GM21576 (cell line): ENCODE measurements around the gene ENDOV.

Experiments used
- ATAC-seq: cut with Tn5 transposase; IDR thresholded peaks from one replicate; pipeline ENCODE4 v1.9.1; 2021; ENCODE audit warnings: mild to moderate bottlenecking, moderate library complexity; ENCODE audit not compliant: unreplicated experiment

Gene ENDOV

DNA sequence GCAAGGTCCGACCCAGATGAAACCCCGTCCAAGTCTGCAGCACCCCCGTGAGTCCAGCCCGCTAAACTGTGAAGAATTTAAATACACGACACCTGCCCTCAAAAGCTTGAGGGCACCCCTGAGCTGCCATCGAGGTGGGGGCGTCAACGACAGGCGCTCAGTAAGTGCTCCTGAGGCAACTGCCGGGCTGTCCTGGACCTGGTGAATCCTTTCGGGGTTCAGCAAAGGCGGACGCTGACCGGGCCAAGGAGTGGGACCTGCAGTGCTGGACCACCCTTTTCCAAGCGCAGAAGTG is 512 bp upstream of the ENDOV start:
- peak; percentile 12 for ATAC-seq

DNA sequence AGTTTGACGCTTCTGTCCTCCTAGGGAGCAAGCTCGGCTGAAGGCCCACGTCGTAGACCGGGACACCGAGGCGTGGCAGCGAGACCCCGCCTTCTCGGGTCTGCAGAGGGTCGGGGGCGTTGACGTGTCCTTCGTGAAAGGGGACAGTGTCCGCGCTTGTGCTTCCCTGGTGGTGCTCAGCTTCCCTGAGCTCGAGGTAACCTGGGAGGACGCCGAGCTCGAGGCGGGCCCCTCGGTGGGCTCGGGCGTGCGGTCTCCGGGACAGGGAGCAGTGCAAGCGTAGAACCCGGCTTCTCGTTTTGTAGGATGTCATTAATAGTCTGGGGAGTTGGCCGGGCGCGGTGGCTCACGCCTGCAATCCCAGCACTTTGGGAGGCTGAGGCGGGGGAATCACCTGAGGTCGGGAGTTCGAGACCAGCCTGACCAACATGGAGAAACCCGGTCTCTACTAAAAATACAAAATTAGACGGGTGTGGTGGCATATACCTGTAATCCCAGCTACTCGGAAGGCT is 715 bp downstream of the ENDOV start:
- peak; percentile 3 for ATAC-seq

DNA sequence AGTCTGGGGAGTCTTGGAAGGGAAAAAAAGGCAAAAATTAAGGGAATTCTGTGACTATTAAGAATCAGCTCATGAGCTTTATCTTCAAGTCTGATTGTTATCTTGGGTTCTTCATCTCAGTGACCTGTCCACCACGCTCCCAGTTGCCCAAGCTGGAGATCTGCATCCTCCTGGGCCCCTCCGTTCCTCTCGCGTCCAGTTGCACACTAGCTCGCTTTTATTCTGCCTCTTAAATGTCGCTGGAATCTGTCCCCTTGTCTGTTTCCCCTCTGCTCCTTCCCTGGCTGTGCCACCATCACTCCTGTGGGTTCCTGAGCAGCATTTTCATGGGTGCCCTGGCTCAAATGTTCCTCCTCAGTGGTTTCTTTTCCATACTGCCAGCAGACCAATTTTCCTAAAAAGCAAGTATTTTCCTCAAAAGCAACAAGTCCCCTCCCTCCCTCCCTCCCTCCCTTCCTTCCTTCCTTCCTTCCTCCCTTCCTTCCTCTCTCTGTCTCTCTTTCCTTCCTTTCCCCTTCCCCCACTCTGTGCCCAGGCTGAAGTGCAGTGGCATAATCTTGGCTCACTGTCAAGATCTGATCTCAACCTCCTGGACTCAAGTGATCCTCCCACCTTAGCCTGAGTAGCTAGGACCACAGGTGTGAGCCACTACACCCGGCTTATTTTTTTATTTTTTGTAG is 1.4 kb downstream of the ENDOV start:
- ATAC-seq = no peak

DNA sequence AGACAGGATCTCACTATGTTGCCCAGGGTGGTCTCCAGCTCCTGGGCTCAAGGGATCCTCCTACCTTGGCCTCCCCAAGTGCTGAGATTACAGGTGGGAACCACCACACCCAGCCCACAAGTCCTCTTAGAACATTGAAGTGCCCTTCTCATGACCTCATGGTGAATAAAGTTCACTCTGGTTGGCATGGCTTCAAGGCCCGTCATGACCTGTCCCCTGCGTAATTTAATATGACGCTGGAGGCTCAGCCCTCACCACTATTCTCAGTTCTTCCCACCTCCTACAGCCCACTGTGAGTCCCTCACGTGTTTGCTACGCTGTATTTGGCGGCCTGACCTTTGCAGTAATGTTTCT is 1.9 kb downstream of the ENDOV start:
- no peak for ATAC-seq

DNA sequence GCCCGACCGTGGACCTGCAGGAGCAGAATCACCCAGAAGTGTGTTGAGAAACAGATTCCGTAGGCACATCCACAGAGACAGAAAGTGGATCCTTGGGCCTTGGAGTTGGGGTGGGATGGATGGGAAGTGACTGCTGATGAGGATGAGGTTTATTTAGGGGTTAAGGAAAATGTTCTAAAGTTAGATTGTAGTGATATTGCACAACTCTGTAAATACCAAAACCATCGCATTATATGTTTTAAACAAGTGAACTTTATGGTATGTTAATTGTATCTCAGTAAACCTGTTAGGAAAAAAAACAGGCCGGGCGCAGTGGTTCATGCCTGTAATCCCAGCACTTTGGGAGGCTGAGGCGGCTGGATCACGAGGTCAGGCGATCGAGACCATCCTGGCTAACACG is 3.6 kb downstream of the ENDOV start:
- ATAC-seq = no peak

DNA sequence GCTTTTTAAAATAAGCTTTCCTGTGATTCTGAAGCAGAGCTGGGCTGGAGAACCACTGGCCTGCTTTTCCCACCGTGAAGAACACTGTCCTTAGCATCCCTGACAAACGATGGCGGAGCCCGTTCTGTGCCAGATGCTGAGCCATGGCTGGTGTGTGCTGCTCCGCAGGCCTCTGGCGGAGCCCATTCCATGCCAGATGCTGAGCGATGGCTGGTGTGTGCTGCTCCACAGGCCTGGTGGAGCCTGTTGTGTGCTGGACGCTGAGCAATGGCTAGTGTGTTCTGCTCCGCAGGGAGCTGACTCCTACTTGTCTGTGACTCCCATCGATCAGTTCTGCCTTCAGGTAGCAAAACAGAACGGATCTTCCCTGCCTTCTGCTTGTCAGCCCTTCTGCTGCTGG is 4.3 kb downstream of the ENDOV start:
- no peak for ATAC-seq

DNA sequence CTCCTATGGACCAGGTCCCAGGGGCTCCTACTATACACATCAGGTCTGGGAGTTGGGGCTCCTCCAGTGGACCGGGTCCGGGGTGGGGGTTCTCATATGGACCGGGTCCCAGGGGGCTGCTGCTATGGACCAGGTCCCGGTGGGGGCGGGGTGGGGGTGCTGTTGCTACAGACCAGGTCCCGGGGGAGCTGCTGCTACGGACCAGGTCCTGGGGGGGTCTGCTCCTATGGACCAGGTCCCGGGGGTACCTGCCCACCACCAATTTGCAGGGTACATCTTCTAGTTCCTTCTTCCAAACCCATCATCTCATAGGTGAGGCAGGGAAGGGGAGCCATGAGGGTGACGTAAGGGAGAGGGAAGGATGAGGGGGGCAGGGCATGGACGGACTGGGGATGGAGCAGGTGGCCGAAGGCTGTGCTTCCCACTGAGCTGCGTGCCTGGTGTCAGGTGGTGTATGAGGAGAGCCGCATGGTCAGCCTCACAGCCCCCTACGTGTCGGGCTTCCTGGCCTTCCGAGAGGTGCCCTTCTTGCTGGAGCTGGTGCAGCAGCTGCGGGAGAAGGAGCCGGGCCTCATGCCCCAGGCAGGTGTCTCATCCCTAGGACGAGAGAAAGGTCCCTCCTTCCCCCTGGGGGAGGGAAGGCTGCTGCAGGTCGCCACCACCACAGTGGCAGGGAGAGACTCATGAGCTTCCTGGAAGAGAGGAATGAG is 6.6 kb downstream of the ENDOV start:
- no peak for ATAC-seq

DNA sequence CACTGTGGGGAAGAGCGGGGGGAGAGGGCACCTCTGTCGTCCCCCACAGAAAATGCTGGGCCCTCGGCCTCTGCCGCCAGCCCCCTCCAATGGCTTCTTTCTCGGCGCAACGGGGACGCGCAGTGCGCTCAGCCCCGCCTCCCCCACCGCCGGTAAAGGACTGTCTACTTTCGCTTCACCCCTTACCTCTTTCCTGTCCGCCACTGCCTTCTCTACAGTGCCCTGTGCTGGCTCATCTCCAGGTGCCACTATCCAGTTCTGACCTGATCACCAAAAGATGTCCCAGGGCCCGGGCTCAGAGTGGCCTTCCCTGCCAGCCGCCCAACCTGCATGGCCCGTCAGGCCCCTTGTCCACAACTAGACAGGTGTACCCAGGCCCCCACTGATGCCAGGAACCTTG is 7.3 kb downstream of the ENDOV start:
- no peak for ATAC-seq

DNA sequence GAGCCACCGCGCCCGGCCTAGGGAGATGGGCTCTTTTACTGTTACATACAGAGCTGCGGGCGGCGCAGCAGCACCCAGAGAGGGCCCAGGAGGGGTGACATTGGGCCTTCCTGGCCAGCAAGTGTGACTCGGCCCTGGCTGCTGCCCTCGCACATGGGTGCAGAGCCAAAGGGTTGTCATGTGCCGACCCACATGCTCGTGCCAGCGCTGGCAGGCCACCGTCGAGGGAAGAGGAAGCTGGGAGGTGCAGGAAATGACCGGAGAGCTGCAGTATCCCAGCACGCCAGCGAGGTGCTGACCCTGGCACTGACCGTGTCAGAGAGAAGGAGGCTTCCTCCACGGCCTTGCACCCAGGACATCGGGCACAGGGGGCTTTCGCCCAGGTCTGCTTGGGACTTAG is 8.0 kb downstream of the ENDOV start:
- ATAC-seq = no peak

DNA sequence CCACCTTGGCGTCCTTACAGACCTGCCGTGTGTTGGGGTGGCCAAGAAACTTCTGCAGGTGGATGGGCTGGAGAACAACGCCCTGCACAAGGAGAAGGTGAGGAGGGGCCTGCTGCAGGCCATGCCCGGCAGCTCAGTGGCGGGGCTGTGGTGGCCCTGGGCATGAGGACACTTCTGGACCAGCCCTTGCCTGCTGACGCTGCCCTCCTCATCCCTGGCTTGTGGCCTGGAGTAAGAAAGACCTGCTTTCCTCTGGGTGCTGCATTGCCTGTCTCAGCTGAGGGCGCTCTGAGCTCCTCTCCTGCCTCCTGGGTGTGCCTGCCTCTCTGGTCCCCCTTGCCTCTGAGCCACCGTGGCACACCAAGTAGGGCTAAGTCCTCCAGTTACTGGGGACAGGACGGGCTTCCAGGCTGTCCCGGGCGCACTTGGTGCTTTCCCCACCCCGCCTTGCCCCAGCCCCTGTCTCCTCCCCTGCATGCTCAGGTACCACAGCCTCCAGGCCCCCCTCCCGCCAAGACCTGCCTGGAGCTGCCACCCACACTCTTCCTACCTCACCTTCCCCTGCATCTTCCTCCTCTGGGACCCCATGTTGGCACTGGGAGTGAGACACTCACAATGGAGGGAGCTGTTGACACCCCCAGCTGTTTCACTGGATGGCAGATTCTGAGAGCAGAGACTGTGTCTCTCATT is 8.7 kb downstream of the ENDOV start:
- no peak for ATAC-seq

DNA sequence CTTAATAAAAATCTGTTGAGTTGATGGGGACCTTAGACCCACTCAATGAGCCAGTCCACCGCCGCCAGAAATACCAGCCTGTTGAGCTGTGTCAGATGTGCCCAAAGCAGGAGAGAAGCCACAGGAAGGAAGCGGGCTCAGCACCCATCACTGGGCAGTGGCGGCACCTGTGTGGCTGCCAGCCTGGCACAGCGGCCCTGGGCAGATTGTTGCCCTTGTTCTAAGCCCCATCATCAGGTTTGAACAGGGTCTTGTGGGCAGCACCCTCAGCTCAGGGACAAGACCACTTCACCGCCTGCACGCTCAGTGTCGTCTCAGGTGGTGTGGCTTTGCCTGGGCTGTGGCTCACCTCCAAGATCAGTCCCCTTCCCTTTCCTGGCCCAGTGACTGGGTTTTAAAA is 9.3 kb downstream of the ENDOV start:
- ATAC-seq = no peak

DNA sequence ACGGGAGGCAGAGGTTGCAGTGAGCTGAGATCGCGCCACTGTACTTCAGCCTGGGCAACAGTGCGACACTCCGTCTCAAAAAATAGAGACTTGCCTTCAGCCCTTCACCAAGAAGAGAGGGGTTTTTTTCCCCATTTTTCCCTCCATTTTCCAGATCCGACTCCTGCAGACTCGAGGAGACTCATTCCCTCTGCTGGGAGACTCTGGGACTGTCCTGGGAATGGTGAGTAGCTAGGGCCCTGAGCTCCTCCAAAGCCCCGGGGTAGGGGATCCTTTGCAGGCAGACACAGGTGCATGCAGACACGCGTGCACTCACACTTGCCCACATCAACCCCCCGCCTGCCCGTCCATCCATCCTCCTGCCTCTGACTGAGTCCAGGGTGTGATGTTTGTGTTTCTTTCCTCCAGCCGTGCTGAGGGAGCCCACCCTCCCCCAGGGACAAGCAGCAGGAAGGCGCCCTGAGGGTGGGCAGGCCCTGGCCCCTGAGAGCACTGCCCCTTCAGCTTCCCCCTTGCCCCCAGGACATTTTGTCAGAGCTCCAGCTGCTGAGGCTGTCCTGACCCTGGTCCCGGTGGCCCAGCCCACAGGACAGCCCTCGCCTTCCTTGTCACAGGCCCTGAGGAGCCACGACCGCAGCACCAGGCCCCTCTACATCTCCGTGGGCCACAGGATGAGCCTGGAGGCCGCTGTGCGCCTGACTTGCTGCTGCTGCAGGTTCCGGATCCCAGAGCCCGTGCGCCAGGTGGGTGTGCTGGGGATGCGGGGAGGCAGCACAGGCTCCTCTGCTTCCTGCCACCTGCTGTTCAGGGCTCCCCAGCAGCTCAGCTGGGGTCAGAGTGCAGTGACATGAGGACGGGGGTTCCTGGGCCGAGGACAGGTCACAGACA is 10.2 kb downstream of the ENDOV start:
- ATAC-seq = no peak

DNA sequence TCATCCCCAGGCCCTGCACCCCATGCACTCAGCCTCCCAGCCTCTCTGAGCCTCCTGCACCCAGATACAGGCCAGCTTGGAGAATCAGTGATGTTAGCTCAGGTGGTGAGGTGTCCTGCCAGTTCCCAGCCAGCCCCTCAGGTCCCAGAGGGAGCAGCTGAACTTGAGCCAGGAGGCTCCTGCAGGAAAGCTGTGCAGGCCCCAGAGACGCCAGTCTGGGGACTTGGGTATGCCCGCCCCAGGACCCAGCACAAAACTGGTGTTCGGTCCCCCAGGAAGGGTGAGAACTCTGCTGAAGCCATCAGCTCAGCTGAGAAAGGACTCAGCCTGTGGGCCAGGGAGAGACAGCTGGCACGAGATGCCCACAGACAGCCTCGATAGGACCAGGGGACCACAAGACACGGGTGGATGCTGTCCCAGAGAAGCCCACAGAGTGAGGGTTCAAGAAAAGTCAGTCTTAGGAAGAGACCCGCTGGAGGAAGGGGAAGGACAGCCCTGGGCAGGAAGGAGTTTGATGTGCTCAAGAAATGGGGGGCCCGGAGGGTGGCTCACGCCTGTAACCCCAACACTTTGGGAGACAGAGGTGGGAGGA is 11.0 kb downstream of the ENDOV start:
- ATAC-seq = no peak

DNA sequence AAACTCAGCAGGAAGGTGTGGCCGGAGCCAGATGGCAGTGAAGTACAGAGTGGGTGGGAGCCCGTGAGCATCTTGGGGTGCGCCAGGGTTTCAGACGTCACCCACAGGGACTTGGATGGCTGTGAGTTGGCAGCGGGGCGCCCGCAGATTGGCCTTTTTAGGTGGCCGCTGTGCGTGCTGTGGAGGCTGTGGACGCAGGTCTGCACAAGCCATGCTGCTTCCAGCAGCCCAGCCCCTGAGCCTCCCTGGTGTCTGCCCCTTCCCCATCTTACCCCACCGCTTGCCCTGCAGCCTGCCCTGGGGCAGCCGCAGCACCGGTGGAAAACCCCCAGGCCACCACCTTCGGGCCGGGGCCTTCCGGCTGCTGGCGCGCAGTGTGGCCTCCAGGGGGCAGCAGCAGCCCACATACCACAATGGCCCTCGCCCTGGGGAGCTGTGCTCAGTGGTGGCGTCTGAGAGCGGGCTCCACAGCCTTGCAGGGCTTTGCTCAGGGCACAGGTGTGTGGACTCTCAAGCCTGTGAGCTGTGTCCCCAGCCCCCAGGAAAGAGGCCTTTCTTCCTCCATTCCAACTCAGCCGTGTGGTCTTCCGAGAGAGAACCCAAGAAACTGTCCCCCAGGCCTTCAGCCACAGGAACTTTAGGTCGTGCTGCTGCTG is 11.8 kb downstream of the ENDOV start:
- no peak for ATAC-seq

DNA sequence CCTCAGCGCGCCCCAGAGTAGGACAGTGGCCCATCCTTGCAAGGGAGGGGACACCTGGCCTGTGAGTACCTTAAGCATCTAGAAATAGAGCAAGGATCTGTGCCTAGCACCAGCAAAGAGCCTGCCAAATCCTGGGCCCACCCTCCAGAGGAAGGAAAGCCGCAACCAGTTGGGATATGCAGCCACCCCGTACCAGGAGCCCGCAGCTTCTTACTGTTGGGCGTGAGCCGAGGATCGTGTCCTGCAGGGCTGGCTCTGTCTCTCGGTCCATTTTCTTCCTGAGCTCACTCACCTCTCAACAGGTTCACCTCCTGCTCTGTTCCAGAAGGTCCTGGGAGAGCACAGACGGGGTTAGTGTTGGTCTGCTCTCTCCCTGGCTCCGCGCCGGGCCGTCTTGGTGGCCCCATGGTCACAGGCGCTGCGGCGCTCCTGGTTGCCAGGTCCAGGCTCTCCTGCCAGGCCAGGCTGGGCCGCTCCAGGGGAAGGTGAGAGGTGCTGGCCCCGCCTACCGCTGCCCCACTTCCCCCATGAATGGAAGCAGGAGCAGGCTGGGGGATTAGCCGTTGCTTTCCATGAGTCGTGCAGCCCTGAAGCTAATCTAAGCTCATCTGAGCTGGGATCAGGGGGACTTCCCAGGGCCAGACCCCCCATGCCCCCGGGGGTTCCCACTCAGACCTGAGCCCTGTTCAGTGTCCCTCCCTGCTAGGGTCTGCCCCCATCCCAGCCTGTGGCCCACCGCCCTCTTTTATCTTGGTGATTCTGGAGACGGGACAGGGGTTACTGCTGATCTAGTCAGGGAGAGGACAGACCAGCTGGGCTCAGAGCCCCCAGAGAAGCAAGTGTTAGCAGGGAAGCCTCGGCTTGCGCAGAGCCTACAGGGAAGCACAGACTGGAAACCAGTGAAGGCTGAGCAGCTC is 12.7 kb downstream of the ENDOV start:
- ATAC-seq = no peak

DNA sequence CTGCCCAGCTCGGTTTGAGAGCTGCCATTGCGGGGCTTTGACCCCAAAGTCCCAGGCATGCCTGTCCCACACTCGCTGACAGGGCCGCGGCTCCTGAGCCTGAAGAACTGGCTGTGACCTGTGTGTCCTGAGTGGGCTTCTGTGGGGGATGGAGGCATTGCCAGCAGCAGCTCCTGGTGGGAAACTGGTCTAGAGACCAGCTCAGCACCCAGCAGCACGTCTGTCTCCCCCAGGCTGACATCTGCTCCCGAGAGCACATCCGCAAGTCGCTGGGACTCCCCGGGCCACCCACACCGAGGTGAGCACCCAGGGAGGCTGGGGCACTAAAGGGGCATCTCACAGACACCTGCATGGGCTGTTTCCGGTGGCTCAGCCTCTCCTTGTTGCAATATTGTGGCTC is 13.4 kb downstream of the ENDOV start:
- no peak for ATAC-seq

DNA sequence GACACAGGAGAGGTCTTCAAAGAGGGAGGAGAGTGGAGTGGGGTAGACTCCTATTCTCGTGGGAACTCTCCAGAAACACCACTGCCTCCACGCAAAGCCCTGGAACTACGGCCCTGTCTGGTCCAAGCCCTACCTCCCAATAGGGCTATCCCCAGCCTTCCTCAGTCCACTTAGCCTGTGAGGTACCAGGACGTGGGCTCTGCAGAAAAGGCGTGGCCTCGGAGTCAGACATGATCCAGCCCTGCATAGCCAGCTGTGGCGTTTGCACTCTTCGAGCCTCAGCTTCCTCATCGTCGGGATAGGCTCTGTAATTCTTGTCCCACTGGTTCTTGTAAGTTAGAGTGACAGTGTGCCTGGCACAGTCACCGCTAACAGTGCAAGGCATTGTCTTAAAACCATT is 13.8 kb downstream of the ENDOV start:
- ATAC-seq = no peak

DNA sequence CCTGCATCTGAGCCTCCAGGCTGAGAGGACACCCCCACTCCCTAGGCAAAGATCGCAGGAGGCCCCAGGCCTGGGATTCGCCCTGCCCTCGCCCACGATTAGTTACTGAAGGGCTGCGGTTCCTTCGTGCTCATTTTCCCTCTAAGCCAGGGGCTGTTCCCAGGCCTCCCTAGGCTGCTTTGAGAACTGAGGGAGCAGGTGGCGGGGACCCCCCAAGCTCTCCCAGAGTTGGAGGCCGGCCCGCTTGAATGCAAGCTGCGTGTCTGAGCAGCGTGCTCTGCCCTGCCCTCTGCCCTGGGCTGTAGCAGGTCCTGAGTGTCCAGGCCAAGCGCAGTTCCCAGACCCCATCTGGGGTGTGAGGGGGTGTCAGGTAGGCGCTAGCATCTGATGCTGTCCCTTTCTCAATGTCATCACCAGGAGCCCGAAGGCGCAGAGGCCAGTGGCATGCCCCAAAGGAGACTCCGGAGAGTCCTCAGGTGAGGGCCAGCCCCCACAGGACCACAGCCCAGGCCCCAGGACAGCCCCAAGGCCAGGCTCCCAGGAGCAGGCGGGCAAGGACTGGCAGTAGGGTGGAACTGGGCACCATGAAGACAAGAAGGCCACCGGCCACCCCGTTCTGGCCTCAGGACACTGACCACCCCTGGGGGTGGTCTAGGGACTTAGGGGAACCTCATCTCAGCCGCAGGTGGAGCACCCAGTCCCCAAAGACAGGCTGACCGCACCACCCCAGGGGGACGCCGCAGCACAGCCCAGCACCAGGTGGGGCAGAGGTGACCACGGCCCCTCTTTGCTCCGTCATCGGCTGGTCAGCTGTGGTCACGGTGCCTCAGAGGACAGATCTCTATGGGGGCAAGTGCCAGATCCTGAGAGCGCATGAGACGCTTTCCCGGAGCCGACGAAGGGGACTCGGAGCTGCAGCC is 14.6 kb downstream of the ENDOV start:
- no peak for ATAC-seq
